Measurements from ENCODE around the gene COL4A6. TPM values are rescaled to one million over a fixed set of nuclear protein-coding genes. Genes with fewer than 3 reads are reported as not detected.

COL4A6 gene
- polyA plus RNA-seq, 1 donor from 2014 or later = 1.6 TPM

DNA sequence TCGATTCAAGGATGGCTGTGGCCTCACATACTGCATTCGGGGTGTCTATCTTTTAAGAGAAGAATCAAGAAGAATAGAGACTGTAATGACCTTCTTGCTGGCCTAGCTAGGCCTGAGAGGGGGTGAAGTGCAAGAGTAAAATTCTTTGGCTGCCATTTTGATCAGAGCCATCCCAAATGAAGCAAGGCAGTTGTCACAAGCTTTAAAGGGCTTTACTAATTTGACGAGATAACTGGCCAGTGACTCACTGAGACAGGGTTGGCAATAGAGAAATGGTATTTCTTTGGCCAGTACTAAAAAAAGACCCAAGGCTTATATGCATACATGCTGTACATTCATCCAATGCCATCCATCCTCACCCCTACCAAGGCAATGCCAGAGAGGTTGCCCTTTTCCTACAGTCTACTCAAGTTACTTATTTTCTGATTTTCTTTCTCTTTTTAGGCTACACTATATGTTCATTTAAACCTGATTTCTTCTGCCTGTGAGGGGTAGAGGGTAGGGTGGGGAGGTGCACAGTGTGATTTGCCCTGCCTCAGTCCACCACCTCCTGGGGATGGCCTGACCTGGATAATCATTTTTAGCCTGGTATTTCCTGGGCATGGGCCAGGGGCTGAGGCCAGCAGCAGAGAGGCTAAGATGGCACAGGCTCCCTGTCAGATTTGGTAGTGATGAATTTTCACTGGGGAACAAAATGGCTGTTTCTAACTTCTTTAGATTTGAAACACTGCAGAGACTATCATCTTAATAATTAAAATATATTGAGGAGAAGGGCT lies 314.4 kb downstream of the COL4A6 start:
- Histone ChIP-seq H3K36me3 (ENCODE audit: insufficient read depth, low read length) (no peaks in the 10 kb centered on the region), H3K9me3 (ENCODE audit: low read length) (no peaks in the 10 kb centered on the region), H3K27ac (ENCODE audit: low read length) (no peak overlapping the region), H3K4me2 (ENCODE audit: low read length) (no peak overlapping the region), H4K20me1 (ENCODE audit: insufficient read depth) (no peaks in the 10 kb centered on the region), H3K9ac (ENCODE audit: low read length) (no peak overlapping the region), H2AFZ (ENCODE audit: low read depth, low read length) (no peak overlapping the region), H3K4me3 (ENCODE audit: low read length) (no peak overlapping the region), H3K27me3 (ENCODE audit: insufficient read depth, low read depth, low read length) (no peaks in the 10 kb centered on the region), H3K9me2 (ENCODE audit: insufficient read depth, low read length) (no peaks in the 10 kb centered on the region), H3F3A (ENCODE audit: insufficient read depth, low read length, poor library complexity, severe bottlenecking) (no peaks in the 10 kb centered on the region), H3K79me2 (replicated peaks; ENCODE audit: insufficient read depth, low read length) (no peaks in the 10 kb centered on the region)
- TF ChIP-seq TAF1 (IDR thresholded peaks at IDR 0.05; ENCODE audit: low read depth) = no peak
- TF ChIP-seq SMC3 (conservative IDR thresholded peaks at IDR 0.05; ENCODE audit: poor library complexity) = no peak

DNA sequence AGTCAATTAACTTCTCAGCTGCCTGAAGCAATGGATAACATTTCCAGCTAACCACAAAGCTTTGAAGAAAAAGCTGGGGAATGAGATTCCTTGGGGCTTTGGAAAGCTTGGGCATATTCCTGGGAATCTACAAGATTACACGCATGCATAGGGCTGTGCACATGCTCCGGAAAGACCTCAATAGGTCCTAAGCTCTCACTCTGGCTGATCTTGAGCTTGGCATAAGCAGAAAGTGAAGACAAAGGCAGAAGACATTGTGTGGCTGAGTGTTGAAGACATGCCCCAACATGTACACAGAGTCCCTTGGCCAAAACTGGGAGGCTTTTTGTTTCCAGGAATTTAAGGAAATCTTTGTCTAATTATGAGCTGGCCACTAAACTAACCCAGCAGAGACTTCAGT lies 315.5 kb downstream of the COL4A6 start:
- H3F3A ChIP-seq (ENCODE audit: insufficient read depth, low read length, poor library complexity, severe bottlenecking) = no peaks in the 10 kb centered on the region
- no peaks in the 10 kb centered on the region for H3K9me2 ChIP-seq (ENCODE audit: insufficient read depth, low read length)
- no peak overlapping the region for H3K27ac ChIP-seq (ENCODE audit: low read length)
- TF ChIP-seq EP300 (conservative IDR thresholded peaks at IDR 0.05; ENCODE audit: poor library complexity, severe bottlenecking) (no peak), MXI1 (conservative IDR thresholded peaks at IDR 0.05; ENCODE audit: poor library complexity, severe bottlenecking) (no peak), RAD21 (conservative IDR thresholded peaks at IDR 0.05) (no peak)
- TF ChIP-seq, protein P1, sequence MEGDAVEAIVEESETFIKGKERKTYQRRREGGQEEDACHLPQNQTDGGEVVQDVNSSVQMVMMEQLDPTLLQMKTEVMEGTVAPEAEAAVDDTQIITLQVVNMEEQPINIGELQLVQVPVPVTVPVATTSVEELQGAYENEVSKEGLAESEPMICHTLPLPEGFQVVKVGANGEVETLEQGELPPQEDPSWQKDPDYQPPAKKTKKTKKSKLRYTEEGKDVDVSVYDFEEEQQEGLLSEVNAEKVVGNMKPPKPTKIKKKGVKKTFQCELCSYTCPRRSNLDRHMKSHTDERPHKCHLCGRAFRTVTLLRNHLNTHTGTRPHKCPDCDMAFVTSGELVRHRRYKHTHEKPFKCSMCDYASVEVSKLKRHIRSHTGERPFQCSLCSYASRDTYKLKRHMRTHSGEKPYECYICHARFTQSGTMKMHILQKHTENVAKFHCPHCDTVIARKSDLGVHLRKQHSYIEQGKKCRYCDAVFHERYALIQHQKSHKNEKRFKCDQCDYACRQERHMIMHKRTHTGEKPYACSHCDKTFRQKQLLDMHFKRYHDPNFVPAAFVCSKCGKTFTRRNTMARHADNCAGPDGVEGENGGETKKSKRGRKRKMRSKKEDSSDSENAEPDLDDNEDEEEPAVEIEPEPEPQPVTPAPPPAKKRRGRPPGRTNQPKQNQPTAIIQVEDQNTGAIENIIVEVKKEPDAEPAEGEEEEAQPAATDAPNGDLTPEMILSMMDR (IDR thresholded peaks at IDR 0.05; ENCODE audit: poor library complexity, severe bottlenecking) = no peak
- TF ChIP-seq, protein P2, sequence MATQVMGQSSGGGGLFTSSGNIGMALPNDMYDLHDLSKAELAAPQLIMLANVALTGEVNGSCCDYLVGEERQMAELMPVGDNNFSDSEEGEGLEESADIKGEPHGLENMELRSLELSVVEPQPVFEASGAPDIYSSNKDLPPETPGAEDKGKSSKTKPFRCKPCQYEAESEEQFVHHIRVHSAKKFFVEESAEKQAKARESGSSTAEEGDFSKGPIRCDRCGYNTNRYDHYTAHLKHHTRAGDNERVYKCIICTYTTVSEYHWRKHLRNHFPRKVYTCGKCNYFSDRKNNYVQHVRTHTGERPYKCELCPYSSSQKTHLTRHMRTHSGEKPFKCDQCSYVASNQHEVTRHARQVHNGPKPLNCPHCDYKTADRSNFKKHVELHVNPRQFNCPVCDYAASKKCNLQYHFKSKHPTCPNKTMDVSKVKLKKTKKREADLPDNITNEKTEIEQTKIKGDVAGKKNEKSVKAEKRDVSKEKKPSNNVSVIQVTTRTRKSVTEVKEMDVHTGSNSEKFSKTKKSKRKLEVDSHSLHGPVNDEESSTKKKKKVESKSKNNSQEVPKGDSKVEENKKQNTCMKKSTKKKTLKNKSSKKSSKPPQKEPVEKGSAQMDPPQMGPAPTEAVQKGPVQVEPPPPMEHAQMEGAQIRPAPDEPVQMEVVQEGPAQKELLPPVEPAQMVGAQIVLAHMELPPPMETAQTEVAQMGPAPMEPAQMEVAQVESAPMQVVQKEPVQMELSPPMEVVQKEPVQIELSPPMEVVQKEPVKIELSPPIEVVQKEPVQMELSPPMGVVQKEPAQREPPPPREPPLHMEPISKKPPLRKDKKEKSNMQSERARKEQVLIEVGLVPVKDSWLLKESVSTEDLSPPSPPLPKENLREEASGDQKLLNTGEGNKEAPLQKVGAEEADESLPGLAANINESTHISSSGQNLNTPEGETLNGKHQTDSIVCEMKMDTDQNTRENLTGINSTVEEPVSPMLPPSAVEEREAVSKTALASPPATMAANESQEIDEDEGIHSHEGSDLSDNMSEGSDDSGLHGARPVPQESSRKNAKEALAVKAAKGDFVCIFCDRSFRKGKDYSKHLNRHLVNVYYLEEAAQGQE (IDR thresholded peaks at IDR 0.05; ENCODE audit: borderline replicate concordance) = no peak
- H3K9ac ChIP-seq (ENCODE audit: low read length) = no peak overlapping the region
- no peaks in the 10 kb centered on the region for H3K27me3 ChIP-seq (ENCODE audit: insufficient read depth, low read depth, low read length)
- no peaks in the 10 kb centered on the region for H3K79me2 ChIP-seq (replicated peaks; ENCODE audit: insufficient read depth, low read length)
- no peaks in the 10 kb centered on the region for H3K36me3 ChIP-seq (ENCODE audit: insufficient read depth, low read length)
- H4K20me1 ChIP-seq (ENCODE audit: insufficient read depth) = no peaks in the 10 kb centered on the region
- H3K4me2 ChIP-seq (ENCODE audit: low read length) = no peak overlapping the region
- no peak overlapping the region for H3K4me3 ChIP-seq (ENCODE audit: low read length)
- H2AFZ ChIP-seq (ENCODE audit: low read depth, low read length) = no peak overlapping the region
- no peaks in the 10 kb centered on the region for H3K9me3 ChIP-seq (ENCODE audit: low read length)

DNA sequence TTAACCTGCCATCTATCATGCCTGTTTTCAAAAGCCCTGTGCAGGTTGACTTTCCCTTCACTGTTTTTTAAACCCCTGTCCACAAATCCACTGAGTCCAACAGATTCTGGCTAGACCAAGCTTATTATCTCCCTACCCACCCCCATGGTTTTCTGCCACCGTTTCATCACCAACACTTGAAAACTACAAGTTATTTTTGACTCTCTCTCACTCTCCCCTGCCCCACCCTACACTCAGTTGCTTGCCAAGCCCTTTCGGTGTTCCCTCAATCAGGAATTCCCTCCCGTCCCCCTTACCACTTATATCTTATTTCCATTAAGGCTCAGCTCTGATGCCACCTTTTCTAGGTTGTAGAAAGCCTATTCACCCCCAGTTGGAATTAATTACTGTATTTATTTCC lies 316.9 kb downstream of the COL4A6 start:
- H3K9ac ChIP-seq (ENCODE audit: low read length) = no peak overlapping the region
- H3K27ac ChIP-seq (ENCODE audit: low read length) = no peak overlapping the region
- H3K27me3 ChIP-seq (ENCODE audit: insufficient read depth, low read depth, low read length) = no peaks in the 10 kb centered on the region
- H3K9me2 ChIP-seq (ENCODE audit: insufficient read depth, low read length) = no peaks in the 10 kb centered on the region
- no peak overlapping the region for H3K4me3 ChIP-seq (ENCODE audit: low read length)
- no peaks in the 10 kb centered on the region for H3K36me3 ChIP-seq (ENCODE audit: insufficient read depth, low read length)
- no peak overlapping the region for H2AFZ ChIP-seq (ENCODE audit: low read depth, low read length)
- H4K20me1 ChIP-seq (ENCODE audit: insufficient read depth) = no peaks in the 10 kb centered on the region
- H3K4me2 ChIP-seq (ENCODE audit: low read length) = no peak overlapping the region
- TF ChIP-seq, protein P2 (IDR thresholded peaks at IDR 0.05; ENCODE audit: borderline replicate concordance) = no peak
- TF ChIP-seq SMC3 (conservative IDR thresholded peaks at IDR 0.05; ENCODE audit: poor library complexity) (no peak), MXI1 (conservative IDR thresholded peaks at IDR 0.05; ENCODE audit: poor library complexity, severe bottlenecking) (no peak), EP300 (conservative IDR thresholded peaks at IDR 0.05; ENCODE audit: poor library complexity, severe bottlenecking) (no peak), EZH2 (IDR thresholded peaks at IDR 0.05; ENCODE audit: borderline replicate concordance, insufficient read depth, low read length, poor library complexity, severe bottlenecking) (no peak), RAD21 (conservative IDR thresholded peaks at IDR 0.05) (no peak), TAF1 (IDR thresholded peaks at IDR 0.05; ENCODE audit: low read depth) (no peak), POLR2AphosphoS5 (IDR thresholded peaks at IDR 0.05) (no peak)
- TF ChIP-seq, protein P1 (IDR thresholded peaks at IDR 0.05; ENCODE audit: poor library complexity, severe bottlenecking) = no peak
- no peaks in the 10 kb centered on the region for H3K79me2 ChIP-seq (replicated peaks; ENCODE audit: insufficient read depth, low read length)
- no peaks in the 10 kb centered on the region for H3F3A ChIP-seq (ENCODE audit: insufficient read depth, low read length, poor library complexity, severe bottlenecking)
- H3K9me3 ChIP-seq (ENCODE audit: low read length) = no peaks in the 10 kb centered on the region

Measured in neural cell (in vitro differentiated cells).